IMR-90 (cell line): Measurements from ENCODE around the gene MORC1.

Source experiments
- RAD21 ChIP-seq: IDR thresholded peaks from 2 replicates; pipeline ENCODE4 v1.6.1; 2012; ENCODE audit warnings: low read length, improper control_type of control experiment
- TF ChIP-seq, protein P1 (sequence below): conservative IDR thresholded peaks from 2 replicates; pipeline ENCODE4 v1.5.1; 2012; ENCODE audit warnings: mild to moderate bottlenecking, low read depth, low read length, improper control_type of control experiment

DNA sequence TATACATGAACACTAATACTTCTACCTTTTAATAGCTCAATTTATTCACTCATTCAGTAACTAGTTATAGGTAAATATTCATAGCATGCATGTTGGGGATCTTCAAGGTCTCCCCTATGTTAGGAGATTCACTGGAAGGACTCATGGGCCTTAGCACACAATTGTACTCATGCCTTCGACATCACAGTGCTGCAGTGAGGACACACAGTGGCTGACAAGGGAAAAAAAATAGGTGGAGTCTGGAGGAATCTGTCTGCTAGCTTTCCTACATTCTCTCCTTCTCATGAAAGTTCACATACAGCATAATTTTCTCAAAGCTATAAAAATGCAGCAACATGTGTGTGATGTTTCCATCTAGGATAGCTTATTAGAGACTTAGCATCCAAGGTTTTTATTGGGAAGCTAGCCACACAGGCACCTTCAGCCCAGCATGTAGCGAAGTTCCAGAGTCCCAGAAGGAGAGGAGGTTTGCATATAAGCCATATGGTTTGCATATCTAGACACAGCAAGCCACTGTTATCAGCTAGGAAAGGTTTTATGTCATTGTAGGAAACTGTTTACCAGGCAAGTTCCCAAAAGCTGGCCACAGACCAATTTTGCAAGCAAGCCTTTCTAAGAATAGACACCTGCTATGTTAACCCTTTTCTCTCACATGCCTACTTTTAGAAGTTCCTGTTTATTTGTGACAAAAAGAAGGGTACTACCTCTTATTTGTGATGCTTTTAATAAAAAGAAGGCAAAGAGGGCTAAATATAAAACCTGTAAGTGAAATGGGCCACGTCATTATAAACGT is 46.4 kb downstream of the MORC1 start:
- TF ChIP-seq, protein P1, sequence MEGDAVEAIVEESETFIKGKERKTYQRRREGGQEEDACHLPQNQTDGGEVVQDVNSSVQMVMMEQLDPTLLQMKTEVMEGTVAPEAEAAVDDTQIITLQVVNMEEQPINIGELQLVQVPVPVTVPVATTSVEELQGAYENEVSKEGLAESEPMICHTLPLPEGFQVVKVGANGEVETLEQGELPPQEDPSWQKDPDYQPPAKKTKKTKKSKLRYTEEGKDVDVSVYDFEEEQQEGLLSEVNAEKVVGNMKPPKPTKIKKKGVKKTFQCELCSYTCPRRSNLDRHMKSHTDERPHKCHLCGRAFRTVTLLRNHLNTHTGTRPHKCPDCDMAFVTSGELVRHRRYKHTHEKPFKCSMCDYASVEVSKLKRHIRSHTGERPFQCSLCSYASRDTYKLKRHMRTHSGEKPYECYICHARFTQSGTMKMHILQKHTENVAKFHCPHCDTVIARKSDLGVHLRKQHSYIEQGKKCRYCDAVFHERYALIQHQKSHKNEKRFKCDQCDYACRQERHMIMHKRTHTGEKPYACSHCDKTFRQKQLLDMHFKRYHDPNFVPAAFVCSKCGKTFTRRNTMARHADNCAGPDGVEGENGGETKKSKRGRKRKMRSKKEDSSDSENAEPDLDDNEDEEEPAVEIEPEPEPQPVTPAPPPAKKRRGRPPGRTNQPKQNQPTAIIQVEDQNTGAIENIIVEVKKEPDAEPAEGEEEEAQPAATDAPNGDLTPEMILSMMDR, result no peak
- no peak for TF ChIP-seq RAD21
